HepG2 (cell line): Measurements from ENCODE around the gene KRTCAP2. TPM values are rescaled to one million over a fixed set of nuclear protein-coding genes. Genes with fewer than 3 reads are reported as not detected.

Experiments
- ATAC-seq: fragments of 200-7000 bp; cut with Tn5 transposase; 3 replicates; pipeline ENCODE4 v1.9.1; 2020; ENCODE audit warnings: mild to moderate bottlenecking, moderate library complexity
- BruUV-seq: library from RNA; stranded (reverse); fragments of 400-500 nt; replicated peaks from 2 replicates; lab custom pipeline; 2021; lab: Mats Ljungman, UMichigan
- CTCF ChIA-PET: fragments of 300-600 bp; formaldehyde crosslinking; extraction: SDS; loops from one replicate; lab custom pipeline; 2021; ENCODE audit warnings: low total read pairs, inconsistent platforms, low intra/inter-chr PET ratio; lab: Yijun Ruan, JAX
- POLR2A ChIA-PET: fragments of 350-600 bp; sonication (Branson Sonifier 250); formaldehyde crosslinking; loops from one replicate; lab custom pipeline; 2020; ENCODE audit warnings: antibody characterized with exemption, inconsistent platforms; lab: Yijun Ruan, JAX
- DNase-seq: peaks from one replicate; pipeline ENCODE4 v3.0.0-alpha.2; 2015; ENCODE audit warnings: low spot score
- FAIRE-seq: peaks from 3 replicates; lab custom pipeline; 2011; peaks lifted over from hg19 to GRCh38; lab: Jason Lieb, UNC
- H2AFZ ChIP-seq: one replicate; pipeline ENCODE4 v1.6.1; 2011; ENCODE audit warnings: low read length, inconsistent platforms
- H3K27ac ChIP-seq: fragments of 300-600 bp; 3 replicates; pipeline ENCODE4 v1.8.0; 2011; ENCODE audit warnings: mixed run types, mild to moderate bottlenecking, mixed read lengths, low read length, inconsistent platforms; ENCODE audit not compliant: insufficient read depth; ENCODE audit errors: extremely low read length
- H3K27me3 ChIP-seq, 2 experiments: fragments of 200-600 bp in 1 of 2; 2 replicates in 1 of 2; 3 replicates in 1 of 2; pipeline versions ENCODE4 v1.6.0 to v1.8.0; 2011; ENCODE audit warnings: low read length in 2 of 2, mild to moderate bottlenecking in 2 of 2, moderate library complexity in 2 of 2, inconsistent platforms in 1 of 2; ENCODE audit not compliant: insufficient read depth in 2 of 2, control insufficient read depth in 1 of 2
- H3K36me3 ChIP-seq, 2 experiments: fragments of 200-600 bp in 1 of 2; replicated peaks in 1 of 2; 2 replicates in 1 of 2; 3 replicates in 1 of 2; pipeline versions ENCODE4 v1.5.1 to v1.8.0; 2011; ENCODE audit warnings: low read length in 2 of 2, inconsistent platforms in 1 of 2; ENCODE audit not compliant: insufficient read depth in 2 of 2, control insufficient read depth in 1 of 2
- H3K4me1 ChIP-seq: 2 replicates; pipeline ENCODE4 v1.5.1; 2012; ENCODE audit warnings: low read length, inconsistent platforms; ENCODE audit not compliant: insufficient read depth
- H3K4me2 ChIP-seq: 2 replicates; pipeline ENCODE4 v1.6.0; 2011; ENCODE audit warnings: low read depth, low read length, inconsistent platforms
- H3K4me3 ChIP-seq, 3 experiments: fragments of 200-600 bp in 1 of 3; sonication (generic), shearing (Covaris generic) in 1 of 3; replicated peaks in 1 of 3; 2 replicates each; pipeline ENCODE4 v1.5.1; 2011 to 2016; ENCODE audit warnings: low read length in 3 of 3, inconsistent platforms in 2 of 3, low read depth in 2 of 3, mild to moderate bottlenecking in 2 of 3, control low read depth in 1 of 3, mixed read lengths in 1 of 3; ENCODE audit not compliant: insufficient read depth in 1 of 3
- H3K79me2 ChIP-seq: one replicate; pipeline ENCODE4 v1.6.1; 2011; ENCODE audit warnings: low read length, inconsistent platforms; ENCODE audit not compliant: insufficient read depth
- H3K9ac ChIP-seq: 2 replicates; pipeline ENCODE4 v1.6.0; 2011; ENCODE audit warnings: mild to moderate bottlenecking, low read depth, low read length, inconsistent platforms; ENCODE audit not compliant: insufficient read depth
- H3K9me3 ChIP-seq: 2 replicates; pipeline ENCODE4 v1.5.1; 2012; ENCODE audit warnings: mild to moderate bottlenecking, low read length
- H4K20me1 ChIP-seq: 2 replicates; pipeline ENCODE4 v1.6.0; 2011; ENCODE audit warnings: inconsistent platforms, mild to moderate bottlenecking, low read length, moderate library complexity; ENCODE audit not compliant: insufficient read depth
- KDM4B ChIP-seq: sonication (generic); formaldehyde crosslinking; IDR thresholded peaks from 2 replicates; pipeline ENCODE4 v1.4.0; 2020; ENCODE audit warnings: missing genetic modification reagents
- NAIF1 ChIP-seq: sonication (generic); formaldehyde crosslinking; IDR thresholded peaks from 2 replicates; pipeline ENCODE4 v1.5.0; 2020; ENCODE audit warnings: mild to moderate bottlenecking, missing genetic modification reagents, borderline replicate concordance
- POLR2A ChIP-seq, 2 experiments: IDR thresholded peaks; 2 replicates each; pipeline ENCODE4 v1.6.1; 2011; ENCODE audit warnings: low read depth in 2 of 2, low read length in 2 of 2, mild to moderate bottlenecking in 1 of 2, moderate library complexity in 1 of 2; ENCODE audit not compliant: insufficient read depth in 1 of 2
- ZMAT3 ChIP-seq: sonication (generic); formaldehyde crosslinking; conservative IDR thresholded peaks from 2 replicates; pipeline ENCODE4 v1.7.0; 2021; ENCODE audit warnings: missing genetic modification reagents
- ZNF282 ChIP-seq: fragments of 450-650 bp; IDR thresholded peaks from 2 replicates; pipeline ENCODE4 v1.6.1; 2018; ENCODE audit not compliant: partially characterized antibody
- WGBS: methylation state at CpG from one replicate; pipeline ENCODE4 v1.1.6; 2017; ENCODE audit warnings: low lambda C conversion rate; 5-methylcytosine and 5-hydroxymethylcytosine counted together
- in situ Hi-C: cut with HindIII; loops from 2 replicates; pipeline ENCODE4 v1.10.0; 2017; ENCODE audit warnings: low pct_unique_long_range_greater_than_20kb; ENCODE audit not compliant: extremely low pct_ligation_motif_present
- intact Hi-C: fragments of 100-400 bp; cut with micrococcal nuclease; formaldehyde crosslinking; loops from one replicate; pipeline ENCODE4 v1.10.0; 2022; ENCODE audit not compliant: unreplicated experiment
- polyA plus RNA-seq, 8 experiments: library from polyadenylated mRNA; depleted of rRNA in 3 of 8; stranded (reverse) in 7 of 8; unstranded in 1 of 8; fragments of >200 nt; fragmentation: Illumina TruSeq in 4 of 8; extraction: Trizol in 4 of 8; gene quantifications; 2 replicates each; pipeline versions ENCODE4 v1.2.1 to v1.2.3, GENCODE V29; 2011 to 2016; ENCODE audit warnings: low read depth in 4 of 8, missing spikeins in 1 of 8, mixed read lengths in 1 of 8; ENCODE audit not compliant: insufficient read depth in 1 of 8
- total RNA-seq, 5 experiments: library from RNA; depleted of rRNA; stranded (reverse); fragments of >200 nt; fragmentation: Illumina TruSeq; extraction: Trizol; gene quantifications; 2 replicates each; pipeline ENCODE4 v1.2.3, GENCODE V29; 2016; ENCODE audit warnings: low read depth in 1 of 5
- TF ChIP-seq, protein P1 (sequence below): IDR thresholded peaks from 2 replicates; pipeline ENCODE4 v1.6.1; 2016; ENCODE audit warnings: low read depth, borderline replicate concordance
- TF ChIP-seq, protein P2 (sequence below): sonication (generic); formaldehyde crosslinking; IDR thresholded peaks from 2 replicates; pipeline ENCODE4 v1.4.0; 2020; ENCODE audit warnings: mild to moderate bottlenecking, missing genetic modification reagents, borderline replicate concordance
- TF ChIP-seq, protein P3 (sequence below): sonication (generic); formaldehyde crosslinking; IDR thresholded peaks from 2 replicates; pipeline ENCODE4 v1.5.0; 2020; ENCODE audit warnings: mild to moderate bottlenecking, missing genetic modification reagents, borderline replicate concordance

The KRTCAP2 gene
- total and polyA plus RNA-seq, 2 of the 13 experiments (the other 11 are each of a cell fraction or from before 2014, with no cell fraction given) = 77.3 to 79.4 TPM

DNA sequence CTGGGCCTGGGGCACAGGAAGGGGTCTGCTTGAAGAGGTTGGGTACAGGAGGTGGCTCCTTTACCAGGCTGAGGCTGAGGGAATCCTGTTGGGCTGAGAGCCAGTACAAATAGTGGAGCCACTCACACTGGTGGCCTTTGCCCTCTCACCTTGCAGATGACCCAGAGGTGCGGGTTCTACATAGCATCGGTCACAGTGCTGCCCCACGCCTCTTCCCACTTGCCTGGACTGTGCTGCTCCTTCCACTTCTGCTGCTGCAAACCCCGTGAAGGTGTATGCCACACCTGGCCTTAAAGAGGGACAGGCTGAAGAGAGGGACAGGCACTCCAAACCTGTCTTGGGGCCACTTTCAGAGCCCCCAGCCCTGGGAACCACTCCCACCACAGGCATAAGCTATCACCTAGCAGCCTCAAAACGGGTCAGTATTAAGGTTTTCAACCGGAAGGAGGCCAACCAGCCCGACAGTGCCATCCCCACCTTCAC lies 39.3 kb downstream of the KRTCAP2 start (continued):
- 0 out of 2 replicates have a peak, but pooled peaks have one; percentile 29 for TF ChIP-seq ZMAT3 (CRISPR knock-in tag)
- TF ChIP-seq POLR2A (IDR thresholded peaks at IDR 0.05; ENCODE audit: insufficient read depth in 1 of 2, low read depth in 2 of 2, low read length in 2 of 2) = 0 out of 4 replicates have a peak, but pooled peaks of 1 of the 2 experiments have one; percentile 22
- peak; percentile 12; the same call in 1 of the 2 replicates for TF ChIP-seq KDM4B

DNA sequence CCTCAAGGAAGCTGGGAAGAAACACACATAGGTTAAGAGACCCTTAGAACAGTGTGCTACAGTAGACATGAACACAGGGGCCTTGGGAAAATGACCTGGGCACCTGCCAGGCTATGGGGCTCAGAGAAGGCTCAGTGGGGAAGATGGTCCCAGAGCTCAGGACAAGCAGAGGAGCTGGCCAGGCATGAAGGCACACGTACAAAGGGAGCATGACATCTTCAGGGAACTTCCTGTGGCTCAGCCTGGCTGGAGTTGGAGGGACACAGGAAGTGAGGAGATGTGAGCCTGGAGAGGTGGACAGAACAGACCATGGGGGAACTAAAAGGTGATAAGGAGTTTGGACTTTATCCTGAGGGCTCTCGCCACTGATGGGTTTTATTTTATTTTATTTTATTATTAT lies 41.2 kb downstream of the KRTCAP2 start:
- H3K9ac ChIP-seq = peak overlapping the region; percentile 99; the same call in 1 of the 2 replicates
- H2AFZ ChIP-seq = no peak overlapping the region
- TF ChIP-seq ZNF282 (no peak), NAIF1 (CRISPR knock-in tag) (0 out of 2 replicates have a peak, but pooled peaks have one; percentile 4)
- TF ChIP-seq, protein P1, sequence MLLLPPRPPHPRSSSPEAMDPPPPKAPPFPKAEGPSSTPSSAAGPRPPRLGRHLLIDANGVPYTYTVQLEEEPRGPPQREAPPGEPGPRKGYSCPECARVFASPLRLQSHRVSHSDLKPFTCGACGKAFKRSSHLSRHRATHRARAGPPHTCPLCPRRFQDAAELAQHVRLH (CRISPR knock-in tag) = no peak
- TF ChIP-seq, protein P2, sequence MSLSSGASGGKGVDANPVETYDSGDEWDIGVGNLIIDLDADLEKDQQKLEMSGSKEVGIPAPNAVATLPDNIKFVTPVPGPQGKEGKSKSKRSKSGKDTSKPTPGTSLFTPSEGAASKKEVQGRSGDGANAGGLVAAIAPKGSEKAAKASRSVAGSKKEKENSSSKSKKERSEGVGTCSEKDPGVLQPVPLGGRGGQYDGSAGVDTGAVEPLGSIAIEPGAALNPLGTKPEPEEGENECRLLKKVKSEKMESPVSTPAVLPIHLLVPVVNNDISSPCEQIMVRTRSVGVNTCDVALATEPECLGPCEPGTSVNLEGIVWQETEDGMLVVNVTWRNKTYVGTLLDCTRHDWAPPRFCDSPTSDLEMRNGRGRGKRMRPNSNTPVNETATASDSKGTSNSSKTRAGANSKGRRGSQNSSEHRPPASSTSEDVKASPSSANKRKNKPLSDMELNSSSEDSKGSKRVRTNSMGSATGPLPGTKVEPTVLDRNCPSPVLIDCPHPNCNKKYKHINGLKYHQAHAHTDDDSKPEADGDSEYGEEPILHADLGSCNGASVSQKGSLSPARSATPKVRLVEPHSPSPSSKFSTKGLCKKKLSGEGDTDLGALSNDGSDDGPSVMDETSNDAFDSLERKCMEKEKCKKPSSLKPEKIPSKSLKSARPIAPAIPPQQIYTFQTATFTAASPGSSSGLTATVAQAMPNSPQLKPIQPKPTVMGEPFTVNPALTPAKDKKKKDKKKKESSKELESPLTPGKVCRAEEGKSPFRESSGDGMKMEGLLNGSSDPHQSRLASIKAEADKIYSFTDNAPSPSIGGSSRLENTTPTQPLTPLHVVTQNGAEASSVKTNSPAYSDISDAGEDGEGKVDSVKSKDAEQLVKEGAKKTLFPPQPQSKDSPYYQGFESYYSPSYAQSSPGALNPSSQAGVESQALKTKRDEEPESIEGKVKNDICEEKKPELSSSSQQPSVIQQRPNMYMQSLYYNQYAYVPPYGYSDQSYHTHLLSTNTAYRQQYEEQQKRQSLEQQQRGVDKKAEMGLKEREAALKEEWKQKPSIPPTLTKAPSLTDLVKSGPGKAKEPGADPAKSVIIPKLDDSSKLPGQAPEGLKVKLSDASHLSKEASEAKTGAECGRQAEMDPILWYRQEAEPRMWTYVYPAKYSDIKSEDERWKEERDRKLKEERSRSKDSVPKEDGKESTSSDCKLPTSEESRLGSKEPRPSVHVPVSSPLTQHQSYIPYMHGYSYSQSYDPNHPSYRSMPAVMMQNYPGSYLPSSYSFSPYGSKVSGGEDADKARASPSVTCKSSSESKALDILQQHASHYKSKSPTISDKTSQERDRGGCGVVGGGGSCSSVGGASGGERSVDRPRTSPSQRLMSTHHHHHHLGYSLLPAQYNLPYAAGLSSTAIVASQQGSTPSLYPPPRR (CRISPR knock-in tag) = no peak
- TF ChIP-seq, protein P3, sequence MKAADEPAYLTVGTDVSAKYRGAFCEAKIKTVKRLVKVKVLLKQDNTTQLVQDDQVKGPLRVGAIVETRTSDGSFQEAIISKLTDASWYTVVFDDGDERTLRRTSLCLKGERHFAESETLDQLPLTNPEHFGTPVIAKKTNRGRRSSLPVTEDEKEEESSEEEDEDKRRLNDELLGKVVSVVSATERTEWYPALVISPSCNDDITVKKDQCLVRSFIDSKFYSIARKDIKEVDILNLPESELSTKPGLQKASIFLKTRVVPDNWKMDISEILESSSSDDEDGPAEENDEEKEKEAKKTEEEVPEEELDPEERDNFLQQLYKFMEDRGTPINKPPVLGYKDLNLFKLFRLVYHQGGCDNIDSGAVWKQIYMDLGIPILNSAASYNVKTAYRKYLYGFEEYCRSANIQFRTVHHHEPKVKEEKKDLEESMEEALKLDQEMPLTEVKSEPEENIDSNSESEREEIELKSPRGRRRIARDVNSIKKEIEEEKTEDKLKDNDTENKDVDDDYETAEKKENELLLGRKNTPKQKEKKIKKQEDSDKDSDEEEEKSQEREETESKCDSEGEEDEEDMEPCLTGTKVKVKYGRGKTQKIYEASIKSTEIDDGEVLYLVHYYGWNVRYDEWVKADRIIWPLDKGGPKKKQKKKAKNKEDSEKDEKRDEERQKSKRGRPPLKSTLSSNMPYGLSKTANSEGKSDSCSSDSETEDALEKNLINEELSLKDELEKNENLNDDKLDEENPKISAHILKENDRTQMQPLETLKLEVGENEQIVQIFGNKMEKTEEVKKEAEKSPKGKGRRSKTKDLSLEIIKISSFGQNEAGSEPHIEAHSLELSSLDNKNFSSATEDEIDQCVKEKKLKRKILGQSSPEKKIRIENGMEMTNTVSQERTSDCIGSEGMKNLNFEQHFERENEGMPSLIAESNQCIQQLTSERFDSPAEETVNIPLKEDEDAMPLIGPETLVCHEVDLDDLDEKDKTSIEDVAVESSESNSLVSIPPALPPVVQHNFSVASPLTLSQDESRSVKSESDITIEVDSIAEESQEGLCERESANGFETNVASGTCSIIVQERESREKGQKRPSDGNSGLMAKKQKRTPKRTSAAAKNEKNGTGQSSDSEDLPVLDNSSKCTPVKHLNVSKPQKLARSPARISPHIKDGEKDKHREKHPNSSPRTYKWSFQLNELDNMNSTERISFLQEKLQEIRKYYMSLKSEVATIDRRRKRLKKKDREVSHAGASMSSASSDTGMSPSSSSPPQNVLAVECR (CRISPR knock-in tag) = 0 out of 2 replicates have a peak, but pooled peaks have one; percentile 11

More for the DNA sequence above, 41.2 kb downstream of the KRTCAP2 start:
- intact Hi-C loops (no loop called here), in situ Hi-C loops (no loop called here)
- H3K79me2 ChIP-seq = peaks cover 58% of the 10 kb centered on the region
- 46% methylated on average over 2 of the region's 2 CpGs for WGBS
- H4K20me1 ChIP-seq = peaks cover 60% of the 10 kb centered on the region
- peak overlapping the region; percentile 94 for H3K4me2 ChIP-seq
- FAIRE-seq (no peak), ATAC-seq (no peak), DNase-seq (no peak)
- H3K4me1 ChIP-seq = peaks cover 56% of the 10 kb centered on the region
- H3K27ac ChIP-seq = peak overlapping the region; percentile 100
- H3K4me3 ChIP-seq = peak overlapping the region; percentile 96 to 99 (median 99)
- peaks cover 17 to 46% of the 10 kb centered on the region in 2 experiments for H3K36me3 ChIP-seq
- H3K9me3 ChIP-seq = no peaks in the 10 kb centered on the region
- no peaks in the 10 kb centered on the region; a peak in 1 of 5 replicates for H3K27me3 ChIP-seq
- no TSS peak for BruUV-seq
- POLR2A ChIA-PET = interaction anchor here (1.1 to 3.9 kb wide), 5 partner anchors 8 to 62 kb away, joined by 3 to 28 read pairs (median 5); partner anchors contain the start of genes DPM3 and KRTCAP2
- CTCF ChIA-PET = no interaction called here
